Embryonic facial prominence (tissue), 1 donor: ENCODE measurements around the gene SLC9A3.
"Not testable (repeated sequence)": the region's sequence is repeated elsewhere in the genome, so short reads cannot be mapped to it uniquely, and the experiment has no call there.

ENCODE experiments used
- DNase-seq: peaks from one replicate; pipeline ENCODE4 v3.0.0-alpha.2; 2016; ENCODE audit errors: extremely low spot score

Gene SLC9A3

DNA sequence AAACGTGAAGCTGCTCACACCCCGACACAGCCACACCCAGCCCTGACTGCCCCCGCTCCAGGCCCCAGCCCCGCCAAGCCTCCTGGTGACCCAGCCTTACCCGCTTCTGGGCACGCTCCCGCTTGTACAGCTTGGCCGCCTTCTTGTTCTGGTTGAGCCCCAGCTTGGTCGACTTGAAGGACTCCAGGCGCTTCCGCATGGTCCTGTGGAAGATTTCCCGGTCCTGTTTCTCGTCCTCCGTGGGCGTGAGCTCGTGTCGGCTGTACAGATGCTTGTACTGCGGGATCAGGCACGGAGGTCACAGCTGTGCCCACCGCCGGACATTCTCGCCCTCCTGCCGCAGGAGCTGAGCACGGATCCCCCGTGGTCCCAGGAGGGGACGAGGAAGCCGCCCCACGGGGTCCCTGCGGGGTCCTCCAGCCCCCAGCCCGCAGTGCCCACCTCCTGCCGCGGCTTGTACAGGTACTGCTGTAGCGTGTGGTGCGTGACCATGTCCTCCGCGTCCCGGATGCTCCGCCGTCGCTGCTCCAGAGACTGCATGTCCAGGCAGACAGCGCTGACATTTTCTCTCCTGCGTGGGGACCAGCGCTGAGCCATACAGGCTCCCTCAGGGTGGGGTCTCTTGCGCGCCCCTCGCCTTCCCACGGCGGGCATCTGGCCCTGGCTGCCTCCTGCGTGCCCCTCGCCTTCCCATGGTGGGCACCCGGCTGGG is 48.0 kb downstream of the SLC9A3 start:
- DNase-seq, result no peak

DNA sequence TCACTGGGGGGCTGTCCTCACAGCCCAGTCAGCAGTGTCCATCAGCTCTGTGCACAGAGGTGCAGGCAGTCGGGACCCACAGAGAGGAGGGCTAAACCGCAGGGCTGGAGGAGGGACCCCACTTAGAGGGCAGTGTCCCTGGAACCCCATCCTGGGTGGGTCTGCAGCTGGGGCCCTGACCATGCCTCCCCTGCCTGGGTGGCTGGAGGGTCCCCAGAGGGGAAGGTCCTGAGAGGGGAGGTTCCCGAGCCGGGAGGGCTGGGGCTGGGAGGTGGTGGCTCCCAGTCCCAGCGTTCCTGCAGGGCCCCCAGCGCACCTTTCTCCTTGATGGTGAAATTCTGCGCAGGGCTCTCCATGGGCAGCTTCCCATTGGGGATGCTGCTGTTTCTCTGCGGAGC is 48.5 kb downstream of the SLC9A3 start:
- no peak for DNase-seq

DNA sequence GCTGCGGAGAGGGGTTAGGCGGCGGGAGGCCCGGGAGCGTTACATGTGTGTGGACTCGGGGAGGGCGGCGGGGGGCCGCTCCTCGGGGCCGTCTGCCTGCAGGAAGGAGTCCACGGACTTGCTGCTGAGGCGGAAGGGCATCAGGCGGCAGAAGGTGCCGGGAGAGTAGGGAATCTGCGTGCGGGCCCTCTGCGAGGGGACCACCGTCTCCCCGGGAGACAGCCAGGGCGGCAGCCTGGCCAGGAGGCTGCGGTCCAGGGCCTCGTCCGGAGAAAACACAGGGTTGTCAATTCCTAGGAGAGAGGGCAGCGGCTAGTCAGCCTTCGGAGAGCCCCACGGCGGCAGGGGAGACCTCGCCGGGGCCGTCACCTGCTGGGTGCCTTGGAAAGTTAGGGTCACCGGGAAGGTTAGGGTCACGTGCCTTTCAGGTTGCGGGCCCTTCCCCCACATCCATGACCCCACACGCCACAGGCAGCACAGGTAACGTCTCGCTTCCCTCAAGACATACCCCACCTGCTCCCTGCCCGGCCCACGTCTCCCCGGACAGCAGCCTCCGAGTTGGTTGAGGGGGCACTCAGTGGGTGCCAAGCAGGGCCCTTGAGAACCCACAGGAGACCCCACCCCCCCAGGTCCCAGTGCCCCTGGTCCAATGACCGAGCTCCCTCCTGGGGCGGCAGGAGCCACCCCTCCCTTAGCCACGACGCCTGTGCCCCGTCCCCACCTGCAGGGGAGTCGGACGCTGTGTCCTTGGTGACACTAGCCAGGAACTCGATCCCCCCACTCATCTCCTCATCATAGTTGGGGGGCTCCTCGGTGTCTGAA is 49.2 kb downstream of the SLC9A3 start:
- DNase-seq, result no peak

DNA sequence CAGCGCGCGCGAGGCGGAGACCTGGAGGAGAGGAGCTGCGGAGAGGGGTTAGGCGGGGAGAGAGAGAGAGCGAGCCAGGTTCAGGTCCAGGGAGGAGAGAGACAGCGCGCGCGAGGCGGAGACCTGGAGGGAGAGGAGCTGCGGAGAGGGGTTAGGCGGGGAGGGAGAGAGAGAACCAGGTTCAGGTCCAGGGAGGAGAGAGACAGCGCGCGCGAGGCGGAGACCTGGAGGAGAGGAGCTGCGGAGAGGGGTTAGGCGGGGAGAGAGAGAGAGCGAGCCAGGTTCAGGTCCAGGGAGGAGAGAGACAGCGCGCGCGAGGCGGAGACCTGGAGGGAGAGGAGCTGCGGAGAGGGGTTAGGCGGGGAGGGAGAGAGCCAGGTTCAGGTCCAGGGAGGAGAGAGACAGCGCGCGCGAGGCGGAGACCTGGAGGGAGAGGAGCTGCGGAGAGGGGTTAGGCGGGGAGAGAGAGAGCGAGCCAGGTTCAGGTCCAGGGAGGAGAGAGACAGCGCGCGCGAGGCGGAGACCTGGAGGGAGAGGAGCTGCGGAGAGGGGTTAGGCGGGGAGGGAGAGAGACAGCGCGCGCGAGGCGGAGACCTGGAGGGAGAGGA is 49.9 kb downstream of the SLC9A3 start:
- DNase-seq, result not testable (repeated sequence)

DNA sequence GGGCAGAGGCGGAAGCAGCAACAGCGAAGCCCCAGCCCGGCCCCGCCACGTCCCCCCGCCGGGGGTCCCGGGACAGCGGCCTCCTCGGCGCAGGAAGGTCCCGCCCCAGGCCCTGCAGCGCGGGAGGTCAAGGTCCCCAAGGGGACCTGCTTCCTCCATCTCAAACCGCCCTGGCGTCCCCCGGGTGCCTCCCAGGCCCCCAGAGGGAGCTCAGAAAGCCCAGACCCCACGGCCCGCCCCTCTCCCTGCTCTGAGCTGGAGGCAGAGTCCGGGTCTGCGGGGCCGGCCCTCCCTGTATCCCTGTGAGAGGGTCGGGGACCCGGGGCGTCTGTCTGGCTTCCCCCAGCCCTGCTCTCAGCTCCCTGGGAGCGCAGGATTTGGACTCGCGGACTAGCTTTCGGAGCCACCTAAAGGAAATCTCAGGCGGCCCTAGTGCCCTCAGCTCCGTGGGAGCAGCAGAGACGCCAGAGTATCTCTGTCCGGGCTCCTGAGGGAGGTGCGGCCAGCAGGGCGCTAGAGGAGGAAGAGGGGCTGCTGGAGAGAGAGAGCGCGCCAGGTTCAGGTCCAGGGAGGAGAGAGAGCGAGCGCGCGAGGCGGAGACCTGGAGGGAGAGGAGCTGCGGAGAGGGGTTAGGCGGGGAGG is 50.6 kb downstream of the SLC9A3 start:
- no peak for DNase-seq

DNA sequence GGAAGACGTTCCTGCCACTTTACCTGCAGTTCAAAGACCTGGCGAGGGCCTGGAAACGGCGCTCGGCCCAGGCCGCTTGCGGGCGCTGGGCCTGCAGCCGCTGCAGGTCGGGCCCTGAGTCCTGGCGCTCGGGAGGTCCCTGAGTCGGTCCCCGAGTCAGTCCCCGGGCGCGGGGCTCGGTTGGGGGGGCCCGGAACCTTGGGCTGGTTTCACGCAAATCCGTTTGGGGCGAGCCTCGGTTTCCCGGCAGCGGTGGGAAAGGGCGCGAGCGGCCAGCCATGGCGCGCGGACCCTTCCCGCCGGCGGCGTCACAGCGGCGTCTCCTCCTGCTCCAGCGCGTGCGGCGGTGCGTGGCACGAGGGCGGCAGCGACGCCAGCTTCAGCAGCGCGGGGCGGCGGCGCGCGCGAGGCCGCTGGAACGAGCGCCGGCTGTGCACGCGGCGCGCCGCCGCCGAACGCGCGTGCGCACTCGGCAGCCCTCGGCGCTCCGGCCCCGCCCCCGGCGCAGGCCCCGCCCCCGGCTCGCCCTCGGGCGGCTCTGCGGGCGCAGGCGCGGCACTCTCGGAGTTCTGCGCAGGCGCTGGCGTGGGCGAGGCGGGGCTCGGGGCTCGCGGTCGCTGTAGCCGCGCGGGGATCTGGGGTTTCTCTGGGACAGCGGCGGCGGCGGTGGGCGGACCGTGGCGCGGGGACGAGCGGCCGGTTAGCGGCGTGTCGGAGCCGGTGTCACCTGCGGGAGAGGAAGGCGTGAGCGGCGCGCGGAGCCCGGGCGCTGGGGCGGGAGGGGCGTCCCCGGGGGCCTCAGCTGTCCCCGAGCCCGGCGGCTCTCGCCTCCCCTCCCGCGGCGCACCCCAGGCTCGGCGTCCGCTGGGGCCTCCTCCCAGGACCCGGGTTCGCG is 51.3 kb downstream of the SLC9A3 start:
- DNase-seq, result peak; percentile 59

DNA sequence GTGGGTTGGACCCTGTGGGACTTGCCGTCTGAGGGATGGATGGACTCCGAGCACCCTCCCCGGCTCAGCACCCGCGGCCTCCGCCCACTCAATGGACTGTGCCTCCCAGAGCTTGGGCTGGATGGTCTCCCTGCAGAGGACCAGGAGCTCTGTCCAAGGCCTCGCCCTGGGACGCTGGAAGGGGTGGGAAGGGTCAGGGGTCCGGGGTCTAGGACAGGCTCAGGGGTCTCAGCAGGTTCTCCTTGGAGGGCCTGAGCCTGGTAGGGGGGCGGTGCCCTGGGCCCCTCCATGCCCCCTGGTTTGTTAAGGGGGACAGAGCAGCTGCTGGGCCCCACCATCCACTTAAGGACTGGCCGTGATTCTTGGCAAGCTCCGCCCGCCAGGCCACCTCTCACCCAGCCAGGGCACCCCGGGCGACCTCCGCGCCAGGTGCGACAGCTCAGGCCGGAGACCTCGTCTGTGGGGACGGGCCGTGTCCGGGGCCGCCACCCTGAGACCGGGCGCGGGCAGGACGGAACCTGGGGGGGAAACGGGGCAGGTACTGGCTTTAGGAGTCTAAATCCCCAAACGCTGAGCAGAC is 52.1 kb downstream of the SLC9A3 start:
- DNase-seq, result no peak

DNA sequence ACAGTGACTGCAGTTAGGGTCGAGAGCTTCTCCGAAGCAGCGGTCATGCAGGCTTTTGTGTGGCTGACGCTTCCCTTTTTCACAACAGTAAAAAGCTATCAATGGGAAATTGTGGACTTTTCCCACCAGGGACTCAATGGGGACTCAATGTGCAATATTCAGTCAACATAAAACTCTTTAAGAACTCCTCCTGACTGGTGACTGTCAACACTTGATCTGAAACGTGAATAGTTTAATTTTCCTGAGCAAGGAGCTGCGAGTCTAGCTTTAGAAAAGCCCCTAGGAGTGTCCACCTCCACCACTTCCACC is 52.5 kb downstream of the SLC9A3 start:
- no peak for DNase-seq

DNA sequence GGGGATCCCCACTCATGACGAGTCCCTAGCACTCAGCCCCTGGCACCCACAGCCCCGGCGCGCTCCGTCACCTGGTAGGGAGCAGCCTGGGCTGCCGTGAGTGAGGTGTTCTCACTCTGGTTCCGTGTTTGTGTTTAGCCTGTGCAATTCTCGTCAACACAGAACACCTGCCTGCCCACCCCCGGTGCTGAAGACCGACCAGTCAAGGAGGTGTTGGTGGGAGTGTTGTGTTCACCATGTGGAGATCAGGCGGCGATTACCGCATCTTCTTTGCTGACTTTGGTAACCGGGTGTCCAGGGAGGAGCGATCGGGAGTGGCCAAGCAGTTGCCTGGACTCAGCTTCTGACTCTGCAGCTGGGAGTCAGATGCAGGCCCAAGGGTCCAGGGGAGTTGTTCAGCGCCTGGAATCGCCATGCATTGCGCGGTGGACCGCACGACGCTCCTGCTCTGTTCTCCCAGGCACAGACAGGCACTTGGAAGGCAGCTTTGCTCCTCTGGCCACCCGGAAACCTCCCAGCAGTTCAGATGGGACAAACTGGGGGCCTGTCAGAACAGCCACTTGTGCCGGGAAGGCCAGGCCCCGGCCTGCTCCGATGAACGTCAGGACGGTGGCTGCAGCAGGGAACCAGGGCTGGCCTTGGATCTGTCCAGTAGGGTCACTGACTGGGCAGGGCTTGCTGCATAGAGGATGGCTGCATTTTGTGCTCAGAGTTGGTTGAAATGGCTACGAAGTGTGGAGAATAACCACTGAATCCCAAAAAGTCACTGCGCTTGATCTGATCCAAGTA is 53.1 kb downstream of the SLC9A3 start:
- DNase-seq, result no peak

DNA sequence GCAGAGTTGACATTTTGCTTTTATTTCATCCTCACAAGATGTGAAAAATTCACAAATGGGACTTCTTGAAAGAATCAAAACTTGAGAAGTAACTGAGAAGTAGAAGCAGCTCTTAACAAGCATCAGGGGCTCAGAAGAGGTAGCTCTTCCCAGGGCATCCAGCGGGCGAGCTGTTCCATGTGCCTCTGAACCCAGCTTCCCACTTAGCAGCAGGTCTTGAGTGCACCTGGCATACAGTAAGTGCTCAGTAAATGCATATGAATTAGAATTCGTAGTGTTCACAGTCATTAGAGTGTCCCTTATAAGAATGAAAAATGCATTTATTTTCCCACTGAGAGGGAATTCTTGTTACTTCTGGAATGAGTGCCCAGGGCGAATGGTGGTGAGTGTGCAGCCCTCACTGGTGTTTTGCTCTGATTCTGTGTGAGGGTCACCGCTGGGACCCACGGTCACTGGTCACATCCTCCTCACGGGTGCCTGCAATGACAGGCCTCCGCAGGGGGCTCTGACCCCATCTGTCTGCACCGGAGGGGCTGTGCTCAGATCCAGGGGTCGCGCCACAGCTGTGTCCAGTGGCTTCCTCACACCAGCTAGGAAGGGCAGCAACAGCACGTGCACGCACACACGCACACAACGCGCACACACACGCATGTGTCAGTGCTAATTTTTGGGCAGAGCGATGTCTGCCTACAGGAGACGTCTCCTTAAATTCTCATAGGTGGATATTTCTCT is 54.3 kb downstream of the SLC9A3 start:
- DNase-seq, result no peak

DNA sequence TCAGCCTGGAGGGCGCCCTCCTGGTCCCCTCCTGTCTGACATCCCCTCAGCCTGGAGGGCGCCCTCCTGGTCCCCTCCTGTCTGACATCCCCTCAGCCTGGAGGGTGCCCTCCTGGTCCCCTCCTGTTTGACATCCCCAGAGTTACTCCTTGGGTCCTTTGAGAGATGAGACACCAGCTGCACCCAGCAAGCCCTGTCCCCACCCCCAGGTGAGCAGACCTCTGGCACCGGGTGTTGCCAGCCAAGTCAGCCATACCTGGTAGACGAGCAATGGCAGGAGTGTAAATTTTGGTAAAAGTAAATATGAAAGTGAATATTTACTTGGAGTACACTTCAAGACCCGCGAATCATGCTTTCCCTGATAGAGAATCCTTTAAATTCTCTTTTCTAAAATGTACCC is 55.8 kb downstream of the SLC9A3 start:
- DNase-seq, result no peak

DNA sequence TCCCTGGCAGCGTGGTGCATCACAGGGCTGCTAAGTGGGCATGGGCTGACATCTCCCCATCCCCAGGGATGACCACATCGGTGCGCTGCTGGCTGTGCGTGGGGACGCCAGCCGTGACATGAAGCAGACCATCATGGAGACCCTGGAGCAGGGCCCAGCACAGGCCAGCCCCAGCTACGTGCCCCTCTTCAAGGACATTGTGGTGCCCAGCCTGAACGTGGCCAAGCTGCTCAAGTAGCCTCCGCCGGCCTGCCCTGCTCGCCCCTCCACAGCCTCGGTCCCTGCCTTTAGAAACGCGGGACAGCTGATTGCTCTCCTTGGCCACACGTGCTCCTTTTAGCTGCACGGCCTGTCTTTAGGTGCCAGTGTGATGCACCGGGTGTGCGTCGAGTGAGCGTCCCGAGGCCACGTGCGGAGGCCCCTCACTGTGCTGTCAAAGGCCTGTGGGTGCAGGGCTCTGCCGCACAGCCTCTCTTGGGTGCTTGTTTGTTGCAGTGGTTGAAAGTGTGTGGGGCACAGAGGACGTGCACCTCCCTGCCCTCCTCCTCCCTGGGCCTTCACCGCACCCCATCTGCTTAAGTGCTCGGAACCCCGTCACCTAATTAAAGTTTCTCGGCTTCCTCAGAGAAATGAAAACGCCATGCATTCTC is 57.5 kb downstream of the SLC9A3 start:
- no peak for DNase-seq

DNA sequence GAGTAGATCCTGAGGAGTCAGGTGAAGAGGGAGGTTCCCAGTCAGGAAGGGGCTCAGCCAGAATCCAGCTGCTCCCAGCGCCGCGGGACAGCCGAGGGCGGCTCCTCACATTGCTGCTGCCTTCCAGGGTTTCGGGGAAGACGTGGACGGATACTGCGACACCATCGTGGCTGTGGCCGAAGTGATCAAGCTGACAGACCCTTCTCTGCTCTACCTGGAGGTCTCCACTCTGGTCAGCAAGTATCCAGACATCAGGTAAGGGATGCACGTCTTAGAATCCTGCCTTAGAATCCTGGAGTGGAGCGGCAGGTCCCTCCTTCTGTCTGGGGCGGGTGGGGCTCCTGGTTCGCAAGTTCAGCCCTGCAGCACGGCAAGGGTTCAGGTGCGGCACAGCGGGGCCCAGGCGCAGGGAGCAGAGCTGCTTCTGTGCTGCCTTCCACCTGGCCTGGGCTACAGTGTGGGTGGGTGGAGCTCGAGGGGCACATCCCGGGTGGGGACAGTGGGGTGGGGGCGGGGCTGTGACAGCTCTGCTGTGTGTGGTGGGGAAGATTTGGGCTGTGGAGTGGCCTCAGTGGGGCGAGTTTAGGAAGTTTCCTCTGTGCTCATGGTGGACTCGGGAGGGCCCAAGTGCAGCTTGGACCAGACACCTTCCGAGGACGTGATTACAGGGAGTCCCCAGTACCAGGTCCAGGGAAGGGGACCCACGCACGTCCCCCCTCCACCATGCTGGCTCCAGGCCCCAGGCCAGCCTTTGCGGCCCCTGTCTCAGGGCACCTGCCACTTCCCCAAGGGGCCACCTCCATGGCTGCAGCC is 58.5 kb downstream of the SLC9A3 start:
- no peak for DNase-seq

DNA sequence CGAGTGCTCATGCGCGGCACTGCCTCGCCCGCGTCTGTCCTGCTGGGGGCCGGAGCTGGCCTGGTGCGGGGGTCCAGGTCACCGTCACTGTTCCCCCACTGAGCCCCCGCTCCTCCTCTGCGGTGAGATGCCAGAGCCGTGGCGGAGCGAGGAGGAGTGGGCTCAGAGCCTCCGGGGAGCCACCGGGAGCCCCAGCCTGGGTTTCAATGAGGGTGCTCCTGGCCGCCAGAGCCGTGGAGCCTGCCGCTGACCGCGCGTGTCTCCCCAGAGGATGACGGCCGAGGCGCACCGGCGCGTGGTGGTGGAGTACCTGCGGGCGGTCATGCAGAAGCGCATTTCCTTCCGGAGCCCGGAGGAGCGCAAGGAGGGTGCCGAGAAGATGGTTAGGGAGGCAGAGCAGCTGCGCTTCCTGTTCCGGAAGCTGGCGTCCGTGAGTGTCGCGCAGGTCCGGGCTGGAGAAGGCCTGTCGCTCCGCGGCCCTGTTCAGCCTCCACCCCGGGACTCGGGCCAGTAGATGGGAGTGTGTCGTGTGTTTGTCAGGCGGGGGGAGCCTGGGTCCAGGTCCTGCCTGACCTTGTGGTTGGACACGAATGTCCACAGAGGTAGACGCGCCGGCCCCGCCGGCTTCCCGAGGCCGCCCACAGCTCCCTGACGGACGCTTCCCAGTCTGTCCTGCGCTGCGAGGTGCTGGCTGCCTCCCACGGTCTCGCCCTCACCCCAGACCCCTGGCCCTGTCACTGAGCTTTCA is 59.2 kb downstream of the SLC9A3 start:
- DNase-seq, result no peak

DNA sequence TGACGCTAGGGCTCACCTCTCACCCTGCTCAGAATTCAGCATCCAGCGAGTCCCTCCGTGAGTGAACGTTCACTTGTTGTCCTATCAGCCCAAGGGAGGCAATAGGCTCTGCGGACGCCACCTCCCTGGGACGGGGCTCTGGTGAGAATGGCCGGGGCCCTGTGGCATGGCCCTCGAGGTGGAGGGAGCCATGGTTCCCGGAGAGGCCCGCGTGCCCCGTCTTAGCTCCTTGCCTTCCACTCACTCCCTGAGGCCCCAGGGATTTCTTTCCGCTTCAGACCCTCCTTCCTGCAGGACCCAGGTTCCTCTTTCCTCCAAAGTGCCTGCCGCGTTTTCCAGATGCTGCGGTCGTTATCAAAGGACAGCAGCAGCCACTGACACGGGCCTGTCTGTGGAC is 59.8 kb downstream of the SLC9A3 start:
- no peak for DNase-seq

DNA sequence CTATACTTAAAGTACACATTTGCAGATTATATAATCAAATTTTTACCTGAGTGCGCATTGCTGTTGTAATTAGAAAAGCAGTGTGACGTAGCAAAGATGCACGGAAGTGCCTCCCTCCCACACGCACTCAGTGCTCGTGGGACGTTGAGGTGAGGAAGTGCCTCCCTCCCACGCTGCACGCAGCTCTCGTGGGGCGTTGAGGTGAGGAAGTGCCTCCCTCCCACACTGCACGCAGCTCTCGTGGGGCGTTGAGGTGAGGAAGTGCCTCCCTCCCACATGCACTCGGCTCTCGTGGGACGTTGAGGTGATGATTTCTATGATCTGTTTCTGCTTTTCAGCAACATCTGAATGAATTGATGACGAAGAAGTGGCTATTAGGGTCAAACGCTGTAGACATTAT is 60.3 kb downstream of the SLC9A3 start:
- no peak for DNase-seq

DNA sequence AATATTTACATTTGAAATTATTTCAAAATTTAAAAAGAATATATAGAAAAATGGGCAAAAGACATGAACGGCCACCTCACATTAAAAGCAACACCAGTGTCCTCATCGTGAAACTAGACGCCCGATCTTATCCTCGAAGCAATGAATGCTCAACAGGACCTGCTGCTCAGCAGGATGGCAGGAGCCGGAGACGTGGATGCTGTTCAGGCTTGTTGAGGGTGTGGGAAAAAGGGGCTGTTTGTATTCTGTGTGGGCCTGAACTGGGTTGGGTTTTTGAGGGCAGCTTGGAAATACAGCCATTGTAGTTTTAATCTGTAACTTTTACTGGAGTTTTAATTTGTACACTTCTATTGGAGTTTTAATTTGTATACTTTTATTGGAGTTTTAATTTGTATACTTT is 60.9 kb downstream of the SLC9A3 start:
- DNase-seq, result no peak

DNA sequence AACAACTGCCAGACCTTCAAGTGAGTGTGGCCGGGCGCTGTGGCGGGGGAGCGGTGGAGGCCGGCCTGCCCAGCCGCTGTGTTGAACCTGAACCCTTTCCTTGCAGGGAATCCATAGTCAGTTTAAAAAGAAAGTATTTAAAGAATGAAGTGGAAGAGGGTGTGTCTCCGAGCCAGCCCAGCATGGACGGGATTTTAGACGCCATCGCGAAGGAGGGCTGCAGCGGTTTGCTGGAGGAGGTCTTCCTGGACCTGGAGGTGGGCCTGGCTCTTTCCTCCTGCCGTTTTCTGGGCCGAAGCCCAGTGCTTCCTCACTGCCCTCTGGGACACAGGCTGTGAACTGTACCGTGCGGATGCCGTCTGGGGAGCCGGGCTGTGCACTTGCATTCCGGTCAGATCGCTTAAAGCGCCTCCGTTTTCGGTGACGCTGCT is 62.2 kb downstream of the SLC9A3 start:
- DNase-seq, result no peak
